Adrenal gland (tissue), 5 donors: ENCODE results near the gene AZI2.

Experiments used
- POLR2A ChIP-seq, 2 donors: fragments of 450-650 bp; IDR thresholded peaks; one replicate each; pipeline ENCODE4 v1.6.1; 2017; ENCODE audit warnings: antibody characterized with exemption in 2 of 2, mild to moderate bottlenecking in 2 of 2, moderate library complexity in 1 of 2
- TF ChIP-seq, protein P1 (sequence below), 6 experiments: fragments of 450-650 bp in 4 of 6; fragments of 200-600 bp in 2 of 6; sonication (generic) in 1 of 6; IDR thresholded peaks; 1 replicate in 5 of 6; 2 replicates in 1 of 6; pipeline versions ENCODE4 v1.5.1 to v1.8.0; 2016 to 2021; ENCODE audit warnings: antibody characterized with exemption in 6 of 6, mild to moderate bottlenecking in 2 of 6, moderate library complexity in 1 of 6
- donor health status: DM: no; HTN: no; CAD: no.

DNA sequence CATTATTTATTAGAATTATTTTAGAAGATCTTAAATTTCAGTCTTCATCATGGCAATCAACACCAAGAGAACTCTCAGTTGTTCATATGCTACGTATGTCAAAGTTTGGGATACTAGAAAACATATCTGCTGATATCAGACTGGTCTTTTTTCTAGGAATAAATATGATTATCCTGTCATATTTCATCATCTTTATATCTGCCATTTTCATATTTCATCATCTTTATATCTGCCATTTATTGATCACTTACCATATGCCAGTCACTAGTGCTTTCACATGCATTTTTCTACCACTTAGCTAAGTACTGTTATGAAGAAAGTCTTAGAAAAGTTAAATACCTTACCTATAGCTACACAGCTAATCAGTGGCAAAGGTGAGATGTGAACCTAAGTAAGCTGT lies 2.9 kb downstream of the AZI2 start:
- TF ChIP-seq, protein P1, sequence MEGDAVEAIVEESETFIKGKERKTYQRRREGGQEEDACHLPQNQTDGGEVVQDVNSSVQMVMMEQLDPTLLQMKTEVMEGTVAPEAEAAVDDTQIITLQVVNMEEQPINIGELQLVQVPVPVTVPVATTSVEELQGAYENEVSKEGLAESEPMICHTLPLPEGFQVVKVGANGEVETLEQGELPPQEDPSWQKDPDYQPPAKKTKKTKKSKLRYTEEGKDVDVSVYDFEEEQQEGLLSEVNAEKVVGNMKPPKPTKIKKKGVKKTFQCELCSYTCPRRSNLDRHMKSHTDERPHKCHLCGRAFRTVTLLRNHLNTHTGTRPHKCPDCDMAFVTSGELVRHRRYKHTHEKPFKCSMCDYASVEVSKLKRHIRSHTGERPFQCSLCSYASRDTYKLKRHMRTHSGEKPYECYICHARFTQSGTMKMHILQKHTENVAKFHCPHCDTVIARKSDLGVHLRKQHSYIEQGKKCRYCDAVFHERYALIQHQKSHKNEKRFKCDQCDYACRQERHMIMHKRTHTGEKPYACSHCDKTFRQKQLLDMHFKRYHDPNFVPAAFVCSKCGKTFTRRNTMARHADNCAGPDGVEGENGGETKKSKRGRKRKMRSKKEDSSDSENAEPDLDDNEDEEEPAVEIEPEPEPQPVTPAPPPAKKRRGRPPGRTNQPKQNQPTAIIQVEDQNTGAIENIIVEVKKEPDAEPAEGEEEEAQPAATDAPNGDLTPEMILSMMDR (IDR thresholded peaks at IDR 0.05), result no peak
- TF ChIP-seq POLR2A (IDR thresholded peaks at IDR 0.05), result no peak
